Dendritic cell treated with granulocyte-macrophage colony-stimulating factor and Interleukin-4, amounts not matched to agents 40 ng/mL and 50 ng/mL, for 4 days (primary cell): ENCODE results near the gene GPR37.

Experiments
- H3K27ac Mint-ChIP-seq: one replicate; pipeline ENCODE4 v1.8.0; 2022; ENCODE audit warnings: mild to moderate bottlenecking, mixed read lengths
- H3K27me3 Mint-ChIP-seq: one replicate; pipeline ENCODE4 v1.8.0; 2022; ENCODE audit warnings: mild to moderate bottlenecking, mixed read lengths
- H3K36me3 Mint-ChIP-seq: one replicate; pipeline ENCODE4 v1.8.0; 2022; ENCODE audit warnings: low read depth, mixed read lengths
- H3K4me1 Mint-ChIP-seq: one replicate; pipeline ENCODE4 v1.8.0; 2022; ENCODE audit warnings: low read depth, mixed read lengths
- H3K4me3 Mint-ChIP-seq: one replicate; pipeline ENCODE4 v1.8.0; 2022; ENCODE audit warnings: mild to moderate bottlenecking, moderate library complexity, mixed read lengths
- H3K9me3 Mint-ChIP-seq: one replicate; pipeline ENCODE4 v1.8.0; 2022; ENCODE audit warnings: mixed read lengths
- intact Hi-C: fragments of 100-400 bp; cut with micrococcal nuclease; formaldehyde crosslinking; loops from one replicate; pipeline ENCODE4 v1.15.0; 2022

The GPR37 gene

GRCh38 chr7:124785994-124786393 lies 20.4 kb upstream of the GPR37 start:
- no peaks in the 10 kb centered on the region for H3K4me1 Mint-ChIP-seq
- H3K4me3 Mint-ChIP-seq: no peak overlapping the region
- H3K9me3 Mint-ChIP-seq: no peaks in the 10 kb centered on the region
- peaks cover 2% of the 10 kb centered on the region for H3K27me3 Mint-ChIP-seq
- no peak overlapping the region for H3K27ac Mint-ChIP-seq
- H3K36me3 Mint-ChIP-seq: no peaks in the 10 kb centered on the region
- intact Hi-C loops: loop anchor here (10.0 kb wide), 1 partner anchor 991 kb away; no protein-coding TSS in a partner anchor

- Mint-ChIP-seq H3K27me3 (no peaks in the 10 kb centered on the region), H3K36me3 (no peaks in the 10 kb centered on the region), H3K9me3 (no peaks in the 10 kb centered on the region), H3K4me1 (no peaks in the 10 kb centered on the region), H3K4me3 (no peak overlapping the region), H3K27ac (no peak overlapping the region)
- intact Hi-C loops: loop anchor here (10.0 kb wide), 1 partner anchor 990 kb away; no protein-coding TSS in a partner anchor
These were observed 19.6 kb upstream of the GPR37 start for GRCh38 chr7:124784879-124785818.

- intact Hi-C loops: loop anchor here (10.0 kb wide), 1 partner anchor 988 kb away; no protein-coding TSS in a partner anchor
- H3K4me1 Mint-ChIP-seq: no peaks in the 10 kb centered on the region
These were observed 17.7 kb upstream of the GPR37 start for GRCh38 chr7:124783271-124783670.

GRCh38 chr7:124781907-124782734 lies 16.5 kb upstream of the GPR37 start:
- Mint-ChIP-seq H3K9me3 (no peaks in the 10 kb centered on the region), H3K27ac (no peak overlapping the region), H3K4me1 (no peaks in the 10 kb centered on the region), H3K27me3 (peaks cover 2% of the 10 kb centered on the region), H3K4me3 (no peak overlapping the region), H3K36me3 (no peaks in the 10 kb centered on the region)
- intact Hi-C loops: loop anchor here (10.0 kb wide), 1 partner anchor 987 kb away; no protein-coding TSS in a partner anchor

More at GRCh38 chr7:124783271-124783670, 17.7 kb upstream of the GPR37 start:
- Mint-ChIP-seq H3K9me3 (no peaks in the 10 kb centered on the region), H3K36me3 (no peaks in the 10 kb centered on the region), H3K4me3 (no peak overlapping the region), H3K27ac (no peak overlapping the region), H3K27me3 (no peaks in the 10 kb centered on the region)

- no peaks in the 10 kb centered on the region for H3K36me3 Mint-ChIP-seq
- no peaks in the 10 kb centered on the region for H3K4me1 Mint-ChIP-seq
- H3K27ac Mint-ChIP-seq: no peak overlapping the region
- no peak overlapping the region for H3K4me3 Mint-ChIP-seq
- H3K9me3 Mint-ChIP-seq: no peaks in the 10 kb centered on the region
- H3K27me3 Mint-ChIP-seq: peaks cover 2% of the 10 kb centered on the region
- intact Hi-C loops: loop anchor here (10.0 kb wide), 1 partner anchor 987 kb away; no protein-coding TSS in a partner anchor
These were observed 15.8 kb upstream of the GPR37 start for GRCh38 chr7:124781418-124781817.

- Mint-ChIP-seq H3K9me3 (no peaks in the 10 kb centered on the region), H3K27me3 (peaks cover 2% of the 10 kb centered on the region), H3K4me3 (no peak overlapping the region), H3K4me1 (no peaks in the 10 kb centered on the region), H3K36me3 (no peaks in the 10 kb centered on the region), H3K27ac (no peak overlapping the region)
- intact Hi-C loops: loop anchor here (10.0 kb wide), 1 partner anchor 986 kb away; no protein-coding TSS in a partner anchor
These were observed 15.0 kb upstream of the GPR37 start for GRCh38 chr7:124780608-124781007.

- Mint-ChIP-seq H3K36me3 (no peaks in the 10 kb centered on the region), H3K27ac (no peak overlapping the region), H3K9me3 (no peaks in the 10 kb centered on the region)
These were observed 14.5 kb upstream of the GPR37 start for GRCh38 chr7:124780056-124780455.

GRCh38 chr7:124779620-124780019 lies 14.0 kb upstream of the GPR37 start:
- H3K36me3 Mint-ChIP-seq: no peaks in the 10 kb centered on the region
- intact Hi-C loops: loop anchor here (10.0 kb wide), 1 partner anchor 985 kb away; no protein-coding TSS in a partner anchor
- peaks cover 2% of the 10 kb centered on the region for H3K27me3 Mint-ChIP-seq
- no peaks in the 10 kb centered on the region for H3K9me3 Mint-ChIP-seq
- H3K4me3 Mint-ChIP-seq: no peak overlapping the region
- H3K4me1 Mint-ChIP-seq: no peaks in the 10 kb centered on the region
- no peak overlapping the region for H3K27ac Mint-ChIP-seq

More at GRCh38 chr7:124780056-124780455, 14.5 kb upstream of the GPR37 start:
- peaks cover 2% of the 10 kb centered on the region for H3K27me3 Mint-ChIP-seq
- intact Hi-C loops: loop anchor here (10.0 kb wide), 1 partner anchor 985 kb away; no protein-coding TSS in a partner anchor
- no peak overlapping the region for H3K4me3 Mint-ChIP-seq
- H3K4me1 Mint-ChIP-seq: no peaks in the 10 kb centered on the region

GRCh38 chr7:124779194-124779593 lies 13.6 kb upstream of the GPR37 start:
- H3K27me3 Mint-ChIP-seq: peaks cover 2% of the 10 kb centered on the region
- H3K9me3 Mint-ChIP-seq: no peaks in the 10 kb centered on the region
- no peak overlapping the region for H3K27ac Mint-ChIP-seq
- no peaks in the 10 kb centered on the region for H3K4me1 Mint-ChIP-seq
- intact Hi-C loops: no loop called here
- H3K36me3 Mint-ChIP-seq: no peaks in the 10 kb centered on the region
- H3K4me3 Mint-ChIP-seq: no peak overlapping the region

GRCh38 chr7:124777268-124777667 lies 11.7 kb upstream of the GPR37 start:
- intact Hi-C loops: no loop called here
- H3K27ac Mint-ChIP-seq: no peak overlapping the region
- H3K27me3 Mint-ChIP-seq: peaks cover 2% of the 10 kb centered on the region
- H3K36me3 Mint-ChIP-seq: no peaks in the 10 kb centered on the region
- H3K4me3 Mint-ChIP-seq: no peak overlapping the region
- no peaks in the 10 kb centered on the region for H3K4me1 Mint-ChIP-seq
- no peaks in the 10 kb centered on the region for H3K9me3 Mint-ChIP-seq

GRCh38 chr7:124776153-124776552 lies 10.6 kb upstream of the GPR37 start:
- no peaks in the 10 kb centered on the region for H3K4me1 Mint-ChIP-seq
- H3K27ac Mint-ChIP-seq: no peak overlapping the region
- intact Hi-C loops: no loop called here
- H3K36me3 Mint-ChIP-seq: no peaks in the 10 kb centered on the region
- no peak overlapping the region for H3K4me3 Mint-ChIP-seq
- H3K27me3 Mint-ChIP-seq: peaks cover 2% of the 10 kb centered on the region
- H3K9me3 Mint-ChIP-seq: no peaks in the 10 kb centered on the region

- Mint-ChIP-seq H3K27ac (no peak overlapping the region), H3K27me3 (peaks cover 2% of the 10 kb centered on the region), H3K4me3 (no peak overlapping the region), H3K36me3 (no peaks in the 10 kb centered on the region), H3K9me3 (no peaks in the 10 kb centered on the region), H3K4me1 (no peaks in the 10 kb centered on the region)
- intact Hi-C loops: no loop called here
These were observed 9.8 kb upstream of the GPR37 start for GRCh38 chr7:124775422-124775821.

GRCh38 chr7:124773938-124774337 lies 8.3 kb upstream of the GPR37 start:
- Mint-ChIP-seq H3K4me3 (no peak overlapping the region), H3K27ac (no peak overlapping the region), H3K36me3 (no peaks in the 10 kb centered on the region), H3K9me3 (no peaks in the 10 kb centered on the region), H3K4me1 (no peaks in the 10 kb centered on the region), H3K27me3 (peaks cover 2% of the 10 kb centered on the region)
- intact Hi-C loops: no loop called here

GRCh38 chr7:124773339-124773738 lies 7.7 kb upstream of the GPR37 start:
- H3K4me1 Mint-ChIP-seq: no peaks in the 10 kb centered on the region
- no peaks in the 10 kb centered on the region for H3K9me3 Mint-ChIP-seq
- H3K4me3 Mint-ChIP-seq: no peak overlapping the region
- no peak overlapping the region for H3K27ac Mint-ChIP-seq
- peaks cover 2% of the 10 kb centered on the region for H3K27me3 Mint-ChIP-seq
- intact Hi-C loops: no loop called here
- no peaks in the 10 kb centered on the region for H3K36me3 Mint-ChIP-seq
